GM19395 (cell line): ENCODE data around the gene SLC11A2.
"Not testable (repeated sequence)": the region's sequence is repeated elsewhere in the genome, so short reads cannot be mapped to it uniquely, and the experiment has no call there.

Experiments
- ATAC-seq: cut with Tn5 transposase; IDR thresholded peaks from one replicate; pipeline ENCODE4 v1.9.1; 2021; ENCODE audit warnings: mild to moderate bottlenecking, moderate library complexity; ENCODE audit not compliant: unreplicated experiment

The SLC11A2 gene

DNA sequence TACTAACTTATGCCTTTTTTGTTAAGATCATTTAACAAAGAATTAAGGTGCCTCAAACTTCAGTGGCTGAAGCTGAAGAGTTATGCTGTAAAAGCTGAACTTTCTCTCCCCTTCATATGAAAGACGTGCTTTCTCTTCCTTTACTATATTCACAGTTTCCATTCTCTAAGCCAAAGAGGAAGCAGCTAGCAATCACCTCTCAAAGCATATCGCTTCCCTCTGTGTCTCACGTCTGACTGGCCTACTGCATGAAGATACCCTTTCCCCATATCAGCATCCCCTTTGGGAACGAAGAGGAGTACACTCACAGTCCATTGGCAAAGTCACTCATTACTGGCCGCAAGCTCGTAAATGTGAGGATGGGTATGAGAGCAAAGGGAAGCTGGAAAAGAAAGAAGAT is 34.9 kb downstream of the SLC11A2 start:
- ATAC-seq = no peak

- ATAC-seq = no peak
These were observed 35.4 kb downstream of the SLC11A2 start for GRCh38 chr12:50990791-50991190.

GRCh38 chr12:50990147-50990727 is 35.9 kb downstream of the SLC11A2 start:
- no peak for ATAC-seq

- ATAC-seq = no peak
These were observed 37.3 kb downstream of the SLC11A2 start for GRCh38 chr12:50988871-50989270.

DNA sequence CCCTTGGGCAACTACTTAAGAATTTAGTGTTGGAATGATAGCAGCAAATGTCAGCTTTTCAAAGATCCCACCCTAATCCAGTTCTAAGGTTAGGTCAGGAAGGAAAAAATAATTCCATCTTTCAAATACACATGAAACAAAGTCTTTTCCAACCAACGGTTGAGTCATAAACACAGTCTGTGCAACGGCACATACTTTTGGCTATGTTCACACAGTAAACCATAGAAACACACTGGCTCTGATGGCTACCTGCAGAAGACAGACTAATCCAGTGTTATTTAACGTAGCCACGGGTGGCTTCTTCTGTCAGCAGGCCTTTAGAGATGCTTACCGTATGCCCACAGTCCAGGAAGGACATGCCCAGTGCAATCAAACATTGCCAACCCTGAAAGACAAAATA is 38.1 kb downstream of the SLC11A2 start:
- ATAC-seq = no peak

- ATAC-seq = no peak
These were observed 39.0 kb downstream of the SLC11A2 start for GRCh38 chr12:50986966-50987737.

GRCh38 chr12:50985322-50985721 is 40.9 kb downstream of the SLC11A2 start:
- ATAC-seq = no peak

- ATAC-seq = no peak
These were observed 41.4 kb downstream of the SLC11A2 start for GRCh38 chr12:50984586-50985298.

DNA sequence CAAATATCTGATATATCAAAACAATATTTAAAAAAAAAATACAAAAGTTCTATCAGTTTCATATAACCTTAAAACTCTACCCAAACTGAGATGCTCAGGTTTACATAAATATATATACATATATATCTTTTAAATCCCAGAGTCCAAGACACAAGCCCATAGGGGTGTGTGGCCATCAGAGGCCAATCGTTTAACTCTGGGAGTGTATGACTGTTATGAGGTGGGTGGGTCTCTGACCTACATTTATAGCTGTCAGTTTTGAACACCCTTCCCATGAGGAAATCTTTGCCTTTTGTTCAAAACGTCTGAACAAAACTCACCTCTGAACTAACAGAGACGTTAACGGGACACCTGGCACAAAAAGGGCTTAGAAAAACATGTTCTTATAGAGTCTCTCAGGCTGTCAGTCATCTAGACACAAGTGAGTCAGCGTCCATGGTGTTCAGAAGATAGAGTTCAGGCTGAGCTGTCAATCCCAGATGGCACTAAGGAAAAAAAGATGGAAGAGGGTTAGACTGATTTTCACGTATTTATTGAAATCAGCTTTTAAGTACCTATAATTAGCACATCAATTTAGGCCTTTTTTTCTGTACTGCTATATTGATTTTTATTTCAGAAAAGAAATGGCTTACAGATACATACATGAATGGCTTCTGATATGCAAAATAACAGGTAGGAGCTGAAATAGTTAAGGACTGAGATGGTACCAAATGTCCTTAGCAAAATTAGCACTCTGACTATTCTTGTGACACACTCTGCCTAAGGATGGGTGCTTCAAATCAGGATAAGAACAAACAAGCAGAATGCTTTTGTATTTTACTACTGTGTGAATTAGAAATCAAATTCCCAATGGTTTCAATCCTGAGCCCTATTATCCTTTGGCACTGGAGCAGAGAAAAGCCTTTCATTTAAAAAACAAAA is 44.6 kb downstream of the SLC11A2 start:
- no peak for ATAC-seq

DNA sequence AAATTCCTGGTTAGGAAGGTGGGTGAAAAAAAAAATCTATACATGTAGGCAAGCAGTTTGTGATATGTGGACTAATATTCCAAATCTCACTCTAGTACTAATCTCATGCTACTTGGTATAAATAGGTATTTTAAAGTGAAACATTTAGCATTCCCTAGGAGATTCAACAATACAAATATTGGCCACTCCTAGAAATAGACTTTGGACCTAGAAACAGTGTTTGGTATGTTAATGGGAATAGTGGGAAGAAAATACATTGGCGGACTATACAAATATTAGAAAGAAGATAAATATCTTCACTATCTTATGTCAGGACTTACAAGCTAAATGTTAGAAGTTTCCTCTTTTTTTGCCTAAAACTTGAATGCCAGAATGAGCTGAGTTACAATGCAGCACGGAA is 45.6 kb downstream of the SLC11A2 start:
- ATAC-seq = no peak

DNA sequence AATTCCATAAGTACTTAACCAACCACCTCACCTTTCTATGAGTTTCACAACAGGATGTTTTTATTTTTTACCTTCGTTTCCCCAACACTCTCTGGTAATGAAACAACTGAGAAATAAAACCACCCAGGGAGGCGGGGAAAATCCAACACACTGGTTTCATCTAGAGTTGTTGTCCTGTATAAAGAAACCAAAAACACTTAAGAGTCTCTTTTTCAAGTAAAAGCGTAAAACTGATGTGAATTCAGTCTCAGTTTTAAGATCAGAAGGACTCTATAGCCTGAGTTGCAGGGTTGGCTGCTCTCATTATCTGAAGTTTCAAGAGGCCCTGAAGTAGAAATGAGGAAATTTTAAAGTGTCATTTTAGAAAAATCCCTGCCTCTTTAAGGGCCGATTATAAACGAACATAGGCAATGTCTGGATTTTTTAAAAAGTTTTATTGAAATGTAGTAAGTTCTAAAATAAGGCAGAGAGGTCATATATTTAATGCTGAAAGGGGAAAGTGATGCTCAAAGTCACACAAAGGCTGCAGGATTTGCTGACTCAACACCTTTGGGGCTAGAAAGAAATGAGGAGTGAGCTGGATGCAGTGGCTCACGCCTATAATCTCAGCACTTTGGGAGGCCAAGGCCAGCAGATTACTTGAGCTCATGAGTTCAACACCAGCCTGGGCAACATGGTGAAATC is 46.7 kb downstream of the SLC11A2 start:
- peak; percentile 68 for ATAC-seq

GRCh38 chr12:50971946-50972345 is 54.2 kb downstream of the SLC11A2 start:
- ATAC-seq = no peak

DNA sequence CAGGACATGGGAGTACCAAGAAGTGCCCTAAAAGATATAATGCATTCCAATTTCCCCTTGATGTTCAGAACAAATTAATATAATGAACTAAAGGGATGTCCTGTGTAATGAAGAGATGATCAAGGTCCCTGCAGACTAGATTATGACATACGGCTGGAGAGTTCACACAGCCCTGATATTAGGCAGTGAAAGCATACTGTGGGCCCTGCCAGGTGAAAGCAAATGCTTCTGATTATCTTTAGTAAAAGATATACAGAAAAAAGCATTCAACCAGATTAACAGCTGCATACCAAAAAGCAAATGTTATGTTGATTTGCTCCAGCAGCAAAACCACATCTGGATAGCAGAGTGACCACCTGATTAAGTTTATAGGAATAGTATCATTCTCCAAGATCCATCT is 61.8 kb downstream of the SLC11A2 start:
- ATAC-seq = no peak

DNA sequence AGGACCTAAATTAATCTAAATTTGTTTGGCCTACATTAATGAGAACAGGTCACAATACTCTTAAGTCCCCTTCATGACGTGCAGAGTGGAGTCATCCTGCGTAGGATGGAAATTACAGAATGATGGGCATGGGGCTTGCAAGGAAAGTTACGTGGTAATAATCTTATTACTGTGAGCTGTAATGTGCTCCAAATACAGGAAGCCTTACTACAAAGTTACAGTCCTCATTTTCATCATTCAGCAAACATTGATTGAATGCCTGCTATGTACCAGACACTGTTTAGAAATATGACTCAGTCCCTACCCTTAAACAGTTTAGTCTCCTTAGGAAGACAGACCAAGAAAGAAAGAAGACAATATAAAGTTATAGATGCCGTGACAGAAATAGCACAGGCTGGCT is 64.5 kb downstream of the SLC11A2 start:
- no peak for ATAC-seq

GRCh38 chr12:50960130-50960529 is 66.1 kb downstream of the SLC11A2 start:
- ATAC-seq = no peak

DNA sequence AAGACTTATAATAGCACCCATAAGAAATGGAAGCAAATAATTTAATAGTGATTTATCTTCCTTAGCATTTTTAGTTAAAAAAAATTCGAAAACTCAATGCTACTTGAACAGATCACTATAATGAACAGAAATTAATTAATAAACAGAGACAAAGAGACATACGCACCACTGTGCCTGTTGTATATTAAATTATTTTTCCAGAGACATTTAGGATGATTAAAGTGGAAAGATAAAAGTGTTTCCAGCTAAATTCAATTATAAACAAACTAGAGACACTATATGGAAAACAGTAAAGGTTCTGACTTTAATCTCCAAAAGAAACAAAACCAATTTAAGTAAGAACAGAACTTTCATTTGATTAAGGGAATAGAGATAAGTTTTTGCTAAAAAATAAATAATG is 70.5 kb downstream of the SLC11A2 start:
- ATAC-seq = no peak

- no peak for ATAC-seq
These were observed 70.9 kb downstream of the SLC11A2 start for GRCh38 chr12:50955288-50955687.

- ATAC-seq = not testable (repeated sequence)
These were observed 71.4 kb downstream of the SLC11A2 start for GRCh38 chr12:50954789-50955188.

DNA sequence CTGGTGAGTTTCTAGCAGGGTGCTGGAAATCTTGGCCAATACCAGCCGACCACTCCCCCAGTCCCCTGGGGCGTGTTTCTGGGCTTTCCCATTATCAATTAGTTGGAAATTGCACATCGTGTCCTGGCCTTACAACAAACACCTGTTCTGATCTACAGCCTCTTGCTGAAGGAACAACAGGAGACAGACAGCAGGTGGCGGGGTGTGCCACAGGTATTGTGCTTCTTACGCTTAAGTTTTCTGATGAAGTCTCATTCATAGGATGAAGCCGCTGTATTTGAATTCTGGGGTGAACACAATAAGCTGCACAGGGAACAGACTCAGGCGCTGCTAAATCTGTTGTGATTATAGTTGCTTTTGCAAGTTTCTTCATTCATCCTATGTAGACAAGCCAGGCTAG is 73.1 kb downstream of the SLC11A2 start:
- no peak for ATAC-seq

- ATAC-seq = no peak
These were observed 73.7 kb downstream of the SLC11A2 start, which contains the start of gene HIGD1C for GRCh38 chr12:50952510-50952909. Gene HIGD1C (plus strand): TSS chr12:50952544. CDS start chr12:50953999, 1,455 bp downstream.
